ENCODE measurements around the gene CCDC144A.

GRCh38 chr17:16661217-16661616 is 28.8 kb upstream of the CCDC144A start:
- TF ChIP-seq EP300 (IDR thresholded peaks at IDR 0.05) (no peak), POLR2A (IDR thresholded peaks at IDR 0.05) (no peak), POLR2AphosphoS5 (IDR thresholded peaks at IDR 0.05) (no peak), CTCF (IDR thresholded peaks at IDR 0.05) (no peak)

Measured in gastroesophageal sphincter (tissue), 3 donors.